HG03378 (cell line): Measurements from ENCODE around the gene IFT20.
"Not testable (repeated sequence)": the region's sequence is repeated elsewhere in the genome, so short reads cannot be mapped to it uniquely, and the experiment has no call there.

Experiments used
- ATAC-seq: cut with Tn5 transposase; IDR thresholded peaks from one replicate; pipeline ENCODE4 v1.9.1; 2021; ENCODE audit warnings: mild to moderate bottlenecking, moderate library complexity; ENCODE audit not compliant: unreplicated experiment

Gene IFT20

GRCh38 chr17:28317099-28317965, 17.9 kb downstream of the IFT20 start:
- ATAC-seq: no peak

- ATAC-seq: no peak
Measured at GRCh38 chr17:28315846-28316705, 19.2 kb downstream of the IFT20 start.

DNA sequence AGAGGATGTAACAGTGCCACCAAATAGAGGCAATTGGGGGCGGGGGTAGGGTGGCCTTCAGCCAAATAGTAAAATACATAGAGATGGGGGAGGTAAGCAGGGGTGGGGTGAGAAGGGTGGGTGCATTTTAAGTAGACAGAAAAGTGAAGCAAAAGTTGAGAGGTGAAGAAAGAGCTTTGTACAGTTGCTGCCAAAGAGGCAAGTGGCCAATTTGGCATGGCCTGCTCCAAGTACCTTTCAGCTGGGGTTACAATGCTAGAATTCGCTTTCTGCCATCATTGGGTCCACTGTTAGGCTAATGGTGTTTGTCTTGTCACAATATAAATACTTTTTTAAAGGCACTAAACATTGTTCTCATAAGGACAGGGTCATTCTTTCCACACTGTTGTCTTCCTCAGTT, 21.4 kb downstream of the IFT20 start:
- ATAC-seq: no peak

GRCh38 chr17:28306954-28307401, 28.3 kb downstream of the IFT20 start:
- ATAC-seq: no peak

- ATAC-seq: no peak
Measured at GRCh38 chr17:28298449-28298848, 36.8 kb downstream of the IFT20 start.

DNA sequence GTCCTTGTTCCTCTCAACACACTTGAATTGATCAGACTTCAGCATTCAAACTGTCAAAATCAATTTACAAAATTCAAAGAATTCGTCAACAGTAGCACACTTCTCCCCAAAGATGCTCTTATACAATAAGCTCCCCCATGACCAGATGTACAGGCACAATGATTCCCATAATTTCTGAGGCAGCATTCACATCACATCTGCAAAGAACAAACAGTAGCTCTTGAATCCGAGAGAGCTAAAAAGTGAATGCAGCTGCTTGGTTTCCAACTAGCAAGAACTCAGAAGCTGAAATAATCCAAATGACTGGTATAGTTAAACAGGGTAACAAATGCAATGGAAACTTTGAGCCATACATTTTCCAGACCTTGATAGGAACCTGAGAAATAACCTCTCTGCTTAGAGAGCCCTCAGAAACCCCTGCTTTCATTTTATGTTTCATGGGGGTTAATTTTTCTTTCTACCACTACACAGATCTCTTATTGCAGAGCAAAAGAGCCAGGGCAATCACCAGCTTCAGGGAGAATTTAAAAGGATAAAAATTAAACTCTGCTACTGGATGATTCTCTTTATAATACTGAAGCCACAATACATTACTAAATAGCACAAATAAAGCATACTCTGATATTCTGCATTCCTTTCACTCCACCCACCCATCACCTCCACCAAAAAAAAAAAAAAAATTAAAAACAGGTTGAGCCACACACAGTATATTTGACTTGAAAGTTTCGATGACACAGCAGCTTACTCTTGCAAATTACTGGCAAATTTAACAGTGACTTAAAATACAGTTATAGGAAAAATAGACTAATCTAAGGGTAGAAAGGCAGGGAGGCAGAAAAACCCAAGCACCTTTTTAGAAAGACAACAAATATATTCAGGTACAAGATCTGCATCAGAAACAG, 39.3 kb downstream of the IFT20 start:
- no peak for ATAC-seq

GRCh38 chr17:28293994-28294393, 41.3 kb downstream of the IFT20 start:
- ATAC-seq: no peak

- not testable (repeated sequence) for ATAC-seq
Measured at GRCh38 chr17:28292878-28293277, 42.4 kb downstream of the IFT20 start.

DNA sequence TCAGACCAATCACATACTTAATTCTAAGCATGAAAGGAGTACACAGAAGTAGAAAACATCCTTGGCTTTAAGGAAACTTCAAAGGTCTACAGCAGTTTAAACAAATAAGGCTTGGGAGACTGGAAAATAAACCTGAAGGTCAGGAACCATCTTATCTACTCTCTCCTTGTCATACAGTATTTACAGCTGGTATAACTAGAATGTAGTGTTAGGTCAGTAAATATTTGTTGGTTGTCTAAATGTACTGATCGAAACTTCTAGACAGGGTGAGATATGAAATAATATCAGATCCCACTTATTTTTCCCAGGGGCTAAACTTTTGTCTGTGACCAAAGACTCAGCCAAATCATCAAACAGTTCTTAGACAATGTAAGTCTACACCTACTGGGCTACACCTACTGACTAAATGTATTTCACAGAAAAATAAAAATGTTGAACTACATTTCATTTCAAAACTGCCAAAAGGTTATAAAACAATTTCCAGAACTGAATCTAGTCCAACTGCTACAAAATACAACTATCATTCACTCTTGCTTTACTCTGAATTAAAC, 43.4 kb downstream of the IFT20 start:
- ATAC-seq: no peak

DNA sequence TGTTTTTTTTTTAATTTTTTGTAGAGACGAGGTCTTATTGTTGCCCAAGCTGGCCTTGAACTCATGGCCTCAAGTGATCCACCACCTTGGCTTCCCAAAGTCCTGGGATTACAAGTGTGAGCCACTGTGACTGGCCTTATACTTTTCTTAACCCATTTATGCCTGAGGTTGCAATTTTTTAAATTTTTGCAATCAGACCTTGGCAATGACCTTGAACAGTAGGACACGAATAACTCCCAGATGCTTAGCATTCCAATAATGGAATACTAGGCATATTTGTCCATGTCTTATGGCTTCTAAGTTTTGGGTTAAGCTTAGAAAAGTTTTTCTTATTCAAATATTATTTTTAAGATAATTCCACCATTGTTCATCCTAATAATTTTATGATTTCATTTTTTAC, 44.6 kb downstream of the IFT20 start:
- no peak for ATAC-seq

DNA sequence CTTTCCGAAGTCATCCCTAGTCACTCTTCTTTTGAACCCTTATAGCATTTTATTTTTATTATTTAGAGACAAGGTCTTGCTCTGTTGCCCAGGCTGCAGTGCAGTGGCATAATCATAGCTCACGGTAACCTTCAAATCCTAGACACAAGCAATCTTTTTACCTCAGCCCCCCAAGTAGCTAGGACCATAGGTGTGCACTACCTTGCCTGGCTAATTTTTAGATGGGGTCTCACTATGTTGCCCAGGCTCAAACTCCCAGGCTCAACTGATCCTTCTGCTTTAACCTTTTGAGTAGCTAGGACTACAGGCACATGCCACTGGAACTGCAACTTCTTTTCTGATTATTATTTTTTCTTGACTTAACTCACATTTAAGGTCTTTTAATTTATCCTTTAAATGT, 49.3 kb downstream of the IFT20 start:
- no peak for ATAC-seq

DNA sequence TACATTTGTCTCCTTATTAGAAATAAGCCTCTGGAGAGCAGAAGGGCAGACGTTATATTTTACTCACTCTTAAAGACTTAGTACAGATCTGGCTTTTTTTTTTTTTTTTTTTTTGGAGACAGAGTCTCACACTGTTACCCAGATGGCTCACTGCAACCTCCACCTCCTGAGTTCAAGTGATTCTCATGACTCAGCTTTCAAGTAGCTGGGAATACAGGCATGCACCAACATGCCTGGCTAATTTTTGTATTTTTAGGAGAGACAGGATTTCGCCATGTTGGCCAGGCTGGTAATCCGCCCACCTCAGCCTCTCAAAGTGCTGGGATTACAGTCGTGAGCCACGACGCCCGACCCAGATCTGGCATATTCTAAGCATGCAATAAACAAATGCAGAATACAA, 52.7 kb downstream of the IFT20 start:
- ATAC-seq: no peak

GRCh38 chr17:28280826-28281225, 54.4 kb downstream of the IFT20 start:
- no peak for ATAC-seq

DNA sequence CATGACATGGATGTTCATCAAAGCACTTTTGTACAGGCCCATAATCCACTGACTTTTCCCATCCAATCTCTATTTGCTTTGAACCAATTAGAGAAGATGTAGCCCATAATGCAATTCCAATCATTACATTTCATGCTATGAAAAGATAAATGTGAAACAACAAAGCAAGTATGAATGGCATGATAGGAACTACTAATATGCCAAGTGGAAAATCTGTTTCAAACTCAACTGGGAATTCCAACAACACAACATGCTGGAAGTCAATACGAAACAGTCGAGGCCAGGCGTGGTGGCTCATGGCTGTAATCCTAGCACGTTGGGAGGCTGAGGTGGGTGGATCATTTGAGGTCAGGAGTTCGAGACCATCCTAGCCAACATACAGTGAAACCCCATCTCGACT, 55.9 kb downstream of the IFT20 start:
- ATAC-seq: no peak
